Measurements from ENCODE around the gene CENPM.

- TF ChIP-seq CTCF (IDR thresholded peaks at IDR 0.05; ENCODE audit: poor library complexity, severe bottlenecking): no peak
- TF ChIP-seq, protein P1, sequence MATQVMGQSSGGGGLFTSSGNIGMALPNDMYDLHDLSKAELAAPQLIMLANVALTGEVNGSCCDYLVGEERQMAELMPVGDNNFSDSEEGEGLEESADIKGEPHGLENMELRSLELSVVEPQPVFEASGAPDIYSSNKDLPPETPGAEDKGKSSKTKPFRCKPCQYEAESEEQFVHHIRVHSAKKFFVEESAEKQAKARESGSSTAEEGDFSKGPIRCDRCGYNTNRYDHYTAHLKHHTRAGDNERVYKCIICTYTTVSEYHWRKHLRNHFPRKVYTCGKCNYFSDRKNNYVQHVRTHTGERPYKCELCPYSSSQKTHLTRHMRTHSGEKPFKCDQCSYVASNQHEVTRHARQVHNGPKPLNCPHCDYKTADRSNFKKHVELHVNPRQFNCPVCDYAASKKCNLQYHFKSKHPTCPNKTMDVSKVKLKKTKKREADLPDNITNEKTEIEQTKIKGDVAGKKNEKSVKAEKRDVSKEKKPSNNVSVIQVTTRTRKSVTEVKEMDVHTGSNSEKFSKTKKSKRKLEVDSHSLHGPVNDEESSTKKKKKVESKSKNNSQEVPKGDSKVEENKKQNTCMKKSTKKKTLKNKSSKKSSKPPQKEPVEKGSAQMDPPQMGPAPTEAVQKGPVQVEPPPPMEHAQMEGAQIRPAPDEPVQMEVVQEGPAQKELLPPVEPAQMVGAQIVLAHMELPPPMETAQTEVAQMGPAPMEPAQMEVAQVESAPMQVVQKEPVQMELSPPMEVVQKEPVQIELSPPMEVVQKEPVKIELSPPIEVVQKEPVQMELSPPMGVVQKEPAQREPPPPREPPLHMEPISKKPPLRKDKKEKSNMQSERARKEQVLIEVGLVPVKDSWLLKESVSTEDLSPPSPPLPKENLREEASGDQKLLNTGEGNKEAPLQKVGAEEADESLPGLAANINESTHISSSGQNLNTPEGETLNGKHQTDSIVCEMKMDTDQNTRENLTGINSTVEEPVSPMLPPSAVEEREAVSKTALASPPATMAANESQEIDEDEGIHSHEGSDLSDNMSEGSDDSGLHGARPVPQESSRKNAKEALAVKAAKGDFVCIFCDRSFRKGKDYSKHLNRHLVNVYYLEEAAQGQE (IDR thresholded peaks at IDR 0.05; ENCODE audit: borderline replicate concordance): no peak
- no peak for TF ChIP-seq MXI1 (conservative IDR thresholded peaks at IDR 0.05; ENCODE audit: poor library complexity, severe bottlenecking)
- no peak for TF ChIP-seq EP300 (conservative IDR thresholded peaks at IDR 0.05; ENCODE audit: poor library complexity, severe bottlenecking)
- no peak for TF ChIP-seq RAD21 (conservative IDR thresholded peaks at IDR 0.05)
These were observed 5.8 kb upstream of the CENPM start for GRCh38 chr22:41952713-41953112.

Measured in neural cell (in vitro differentiated cells).